IMR-90 (cell line): Measurements from ENCODE around the gene FAM24B. TPM values are rescaled to one million over a fixed set of nuclear protein-coding genes. Genes with fewer than 3 reads are reported as not detected.

Experiments
- ATAC-seq: fragments of 200-7000 bp; cut with Tn5 transposase; 2 replicates; pipeline ENCODE4 v1.9.1; 2020; ENCODE audit warnings: low read depth, mild to moderate bottlenecking, moderate library complexity
- BruUV-seq: library from RNA; stranded (reverse); fragments of 400-500 nt; replicated peaks from 2 replicates; lab custom pipeline; 2021; lab: Mats Ljungman, UMichigan
- CTCF ChIA-PET: fragments of 300-600 bp; formaldehyde crosslinking; extraction: SDS; loops from one replicate; lab custom pipeline; 2021; ENCODE audit warnings: antibody characterized with exemption; lab: Yijun Ruan, JAX
- POLR2A ChIA-PET: fragments of 300-600 bp; sonication (Branson Sonifier 250); formaldehyde crosslinking; loops from one replicate; lab custom pipeline; 2022; ENCODE audit warnings: antibody characterized with exemption; ENCODE audit not compliant: unreplicated experiment; lab: Charles Lee
- DNase-seq: peaks from one replicate; pipeline ENCODE4 v3.0.0; 2013
- H2AFZ ChIP-seq: replicated peaks from 2 replicates; pipeline ENCODE3; 2013; ENCODE audit warnings: low read length, mild to moderate bottlenecking; ENCODE audit not compliant: poor library complexity
- H2AK5ac ChIP-seq: 2 replicates; pipeline ENCODE4 v1.6.1; 2013; ENCODE audit warnings: low read depth, low read length, inconsistent platforms
- H2AK9ac ChIP-seq: replicated peaks from 2 replicates; pipeline ENCODE3; 2013; ENCODE audit warnings: mild to moderate bottlenecking, low read depth, low read length, moderate library complexity; ENCODE audit not compliant: poor library complexity
- H2BK120ac ChIP-seq: 2 replicates; pipeline ENCODE4 v1.6.1; 2013; ENCODE audit warnings: low read depth, low read length, inconsistent platforms
- H2BK15ac ChIP-seq: 3 replicates; pipeline ENCODE4 v1.6.1; 2013; ENCODE audit warnings: low read depth, low read length, inconsistent platforms
- H2BK20ac ChIP-seq: 2 replicates; pipeline ENCODE4 v1.6.1; 2013; ENCODE audit warnings: low read depth, mild to moderate bottlenecking, inconsistent platforms, low read length, moderate library complexity
- H2BK5ac ChIP-seq: 2 replicates; pipeline ENCODE4 v1.6.1; 2013; ENCODE audit warnings: mild to moderate bottlenecking, low read depth, low read length, inconsistent platforms; ENCODE audit not compliant: poor library complexity, severe bottlenecking
- H3K14ac ChIP-seq: replicated peaks from 2 replicates; pipeline ENCODE4 v1.6.1; 2013; ENCODE audit warnings: low read depth, low read length, inconsistent platforms
- H3K18ac ChIP-seq: 2 replicates; pipeline ENCODE4 v1.6.1; 2013; ENCODE audit warnings: low read depth, low read length, control low read depth
- H3K23ac ChIP-seq: 2 replicates; pipeline ENCODE4 v1.6.1; 2013; ENCODE audit warnings: low read depth, low read length, inconsistent platforms
- H3K27ac ChIP-seq: 2 replicates; pipeline ENCODE4 v1.5.1; 2013; ENCODE audit warnings: mild to moderate bottlenecking, control low read depth, low read length; ENCODE audit not compliant: insufficient read depth
- H3K27me3 ChIP-seq: 2 replicates; pipeline ENCODE4 v1.6.1; 2013; ENCODE audit warnings: low read length; ENCODE audit not compliant: control insufficient read depth, insufficient read depth
- H3K36me3 ChIP-seq: 2 replicates; pipeline ENCODE4 v1.6.1; 2013; ENCODE audit warnings: low read length, mixed read lengths; ENCODE audit not compliant: control insufficient read depth, insufficient read depth
- H3K4ac ChIP-seq: 2 replicates; pipeline ENCODE4 v1.6.1; 2013; ENCODE audit warnings: low read depth, low read length, inconsistent platforms
- H3K4me1 ChIP-seq: 2 replicates; pipeline ENCODE4 v1.6.1; 2013; ENCODE audit warnings: low read length, mixed read lengths; ENCODE audit not compliant: control insufficient read depth, insufficient read depth
- H3K4me2 ChIP-seq: 2 replicates; pipeline ENCODE4 v1.6.1; 2013; ENCODE audit warnings: low read depth, mild to moderate bottlenecking, control low read depth, low read length, moderate library complexity
- H3K4me3 ChIP-seq: 2 replicates; pipeline ENCODE4 v1.5.1; 2013; ENCODE audit warnings: low read depth, mild to moderate bottlenecking, control low read depth, low read length, moderate library complexity; ENCODE audit not compliant: insufficient read depth
- H3K56ac ChIP-seq: 2 replicates; pipeline ENCODE4 v1.6.1; 2013; ENCODE audit warnings: low read length, inconsistent platforms; ENCODE audit not compliant: insufficient read depth; ENCODE audit errors: extremely low read depth
- H3K79me1 ChIP-seq, 2 experiments: 2 replicates each; pipeline ENCODE4 v1.6.1; 2013; ENCODE audit warnings: low read length in 2 of 2, inconsistent platforms in 1 of 2, low read depth in 1 of 2
- H3K9ac ChIP-seq: 2 replicates; pipeline ENCODE4 v1.6.1; 2013; ENCODE audit warnings: low read depth, low read length, control low read depth
- H3K9me1 ChIP-seq: 2 replicates; pipeline ENCODE4 v1.6.1; 2013; ENCODE audit warnings: low read length, inconsistent platforms; ENCODE audit not compliant: insufficient read depth
- H3K9me3 ChIP-seq: 2 replicates; pipeline ENCODE4 v1.6.1; 2013; ENCODE audit warnings: low read length; ENCODE audit not compliant: control insufficient read depth, insufficient read depth
- H4K20me1 ChIP-seq: 2 replicates; pipeline ENCODE4 v1.6.1; 2013; ENCODE audit warnings: low read length, inconsistent platforms; ENCODE audit not compliant: insufficient read depth
- H4K5ac ChIP-seq: 2 replicates; pipeline ENCODE4 v1.6.1; 2013; ENCODE audit warnings: mild to moderate bottlenecking, low read depth, low read length, control low read depth
- H4K8ac ChIP-seq, 2 experiments: 2 replicates each; pipeline ENCODE4 v1.6.1; 2013; ENCODE audit warnings: low read depth in 2 of 2, low read length in 2 of 2, control low read depth in 1 of 2, inconsistent platforms in 1 of 2
- H4K91ac ChIP-seq: 2 replicates; pipeline ENCODE4 v1.6.1; 2013; ENCODE audit warnings: low read depth, low read length, inconsistent platforms; ENCODE audit not compliant: insufficient read depth
- FOS ChIP-seq: fragments of 150-350 bp; IDR thresholded peaks from 2 replicates; pipeline ENCODE4 v1.6.1; 2016; ENCODE audit warnings: low read depth, low read length
- POLR2A ChIP-seq: IDR thresholded peaks from 2 replicates; pipeline ENCODE4 v1.6.1; 2012; ENCODE audit warnings: mild to moderate bottlenecking, low read depth, low read length
- RCOR1 ChIP-seq: IDR thresholded peaks from 2 replicates; pipeline ENCODE4 v1.6.1; 2012; ENCODE audit warnings: mild to moderate bottlenecking, low read length, improper control_type of control experiment; ENCODE audit not compliant: insufficient replicate concordance
- WGBS, 2 experiments: methylation state at CpG; one replicate each; pipeline versions ENCODE4 v1.1.5 to v1.1.7; 2013; ENCODE audit warnings: missing lambda C conversion rate in 2 of 2; ENCODE audit not compliant: insufficient read length in 1 of 2; ENCODE audit errors: extremely low coverage in 2 of 2; 5-methylcytosine and 5-hydroxymethylcytosine counted together
- dilution Hi-C: fragments of 300-500 bp; cut with HindIII; formaldehyde crosslinking; loops from one replicate; pipeline ENCODE4 v1.14.3; 2018; ENCODE audit warnings: low sequenced_read_pairs; ENCODE audit not compliant: unreplicated experiment
- in situ Hi-C: fragments of 300-500 bp; cut with MboI; formaldehyde crosslinking; loops from 3 replicates; pipeline ENCODE4 v1.14.3; 2019; ENCODE audit warnings: low sequenced_read_pairs, inconsistent platforms, mixed read lengths
- intact Hi-C: fragments of 100-400 bp; cut with micrococcal nuclease; formaldehyde crosslinking; loops from 2 replicates; pipeline ENCODE4 v1.10.0; 2022
- polyA plus RNA-seq, 3 experiments: library from polyadenylated mRNA; depleted of rRNA; stranded (reverse); fragments of >200 nt; gene quantifications; 2 replicates each; pipeline ENCODE4 v1.2.3, GENCODE V29; 2012; ENCODE audit warnings: low replicate concordance in 1 of 3
- total RNA-seq: library from RNA; depleted of rRNA; stranded (reverse); fragments of >200 nt; gene quantifications from 2 replicates; pipeline ENCODE4 v1.2.3, GENCODE V29; 2012
- TF ChIP-seq, protein P1 (sequence below): fragments of 150-350 bp; IDR thresholded peaks from 2 replicates; pipeline ENCODE4 v1.6.1; 2016; ENCODE audit warnings: low read depth, mild to moderate bottlenecking, low read length, moderate library complexity, borderline replicate concordance

Gene FAM24B
- total and polyA plus RNA-seq, 2 of the 4 experiments (the other 2 are of a cell fraction): 1.6 to 4.3 TPM

- Histone ChIP-seq H2BK15ac (peak overlapping the region; percentile 12), H3K23ac (peak overlapping the region; percentile 4; the same call in 1 of the 2 replicates), H4K91ac (no peak overlapping the region), H2AFZ (no peak overlapping the region), H4K8ac (peak overlapping the region in 1 of 2 experiments; percentile 2; a peak in 1 of 4 replicates), H2BK5ac (peak overlapping the region; percentile 19), H2AK5ac (0 out of 2 replicates have a peak overlapping the region, but pooled peaks have one; percentile 29), H3K36me3 (no peaks in the 10 kb centered on the region), H3K9me1 (peaks cover 21% of the 10 kb centered on the region), H3K9ac (no peak overlapping the region), H3K9me3 (no peaks in the 10 kb centered on the region), H4K20me1 (no peaks in the 10 kb centered on the region), H2AK9ac (no peak overlapping the region), H3K14ac (no peak overlapping the region), H3K27me3 (no peaks in the 10 kb centered on the region), H3K4me3 (no peak overlapping the region), H3K56ac (no peak overlapping the region), H3K4me2 (no peak overlapping the region), H2BK120ac (peak overlapping the region; percentile 83; the same call in 1 of the 2 replicates), H2BK20ac (peak overlapping the region; percentile 72; the same call in 1 of the 2 replicates), H4K5ac (no peak overlapping the region), H3K27ac (0 out of 2 replicates have a peak overlapping the region, but pooled peaks have one; percentile 14), H3K18ac (no peak overlapping the region), H3K4ac (peak overlapping the region; percentile 53), H3K79me1 (peaks cover 21 to 49% of the 10 kb centered on the region in 2 experiments), H3K4me1 (peaks cover 29% of the 10 kb centered on the region)
- BruUV-seq: no TSS peak
- CTCF ChIA-PET: interaction anchor here (0.6 kb wide), 1 partner anchor 1982 kb away, joined by 3 read pairs; no protein-coding TSS in a partner anchor
- TF ChIP-seq, protein P1, sequence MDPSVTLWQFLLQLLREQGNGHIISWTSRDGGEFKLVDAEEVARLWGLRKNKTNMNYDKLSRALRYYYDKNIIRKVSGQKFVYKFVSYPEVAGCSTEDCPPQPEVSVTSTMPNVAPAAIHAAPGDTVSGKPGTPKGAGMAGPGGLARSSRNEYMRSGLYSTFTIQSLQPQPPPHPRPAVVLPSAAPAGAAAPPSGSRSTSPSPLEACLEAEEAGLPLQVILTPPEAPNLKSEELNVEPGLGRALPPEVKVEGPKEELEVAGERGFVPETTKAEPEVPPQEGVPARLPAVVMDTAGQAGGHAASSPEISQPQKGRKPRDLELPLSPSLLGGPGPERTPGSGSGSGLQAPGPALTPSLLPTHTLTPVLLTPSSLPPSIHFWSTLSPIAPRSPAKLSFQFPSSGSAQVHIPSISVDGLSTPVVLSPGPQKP: no peak
- no peak for TF ChIP-seq POLR2A
- no peak for TF ChIP-seq FOS
- no peak for TF ChIP-seq RCOR1
- DNase-seq (peak; percentile 41), ATAC-seq (peak; percentile 12; the same call in 1 of the 2 replicates)
- POLR2A ChIA-PET: no interaction called here
- intact Hi-C loops: loop anchor here (10.0 kb wide), 1 partner anchor 298 kb away; the partner anchor contains the start of gene BUB3
- in situ Hi-C loops: loop anchor here (25.0 kb wide), 2 partner anchors 305 to 695 kb away; partner anchors contain the start of gene BUB3
- WGBS, 2 experiments: no CpG with 5 or more reads among the region's 1 CpG
- dilution Hi-C loops: no loop called here
Observed at GRCh38 chr10:122856902-122857301, 22.5 kb downstream of the FAM24B start.
